Activated naive CD4-positive, alpha-beta T cell treated with anti-CD3 and anti-CD28 coated beads, Interleukin-2, amount 10 ng/mL, durations not matched to agents 7 days and 5 days (primary cell): ENCODE measurements around the gene FAM3D.

Experiments
- CTCF ChIA-PET: fragments of 350-600 bp; sonication (Branson Sonifier 250); formaldehyde crosslinking; loops from one replicate; lab custom pipeline; 2021; ENCODE audit warnings: antibody characterized with exemption; lab: Charles Lee
- DNase-seq: peaks from one replicate; pipeline ENCODE4 v3.0.0-alpha.2; 2020
- H3K27ac Mint-ChIP-seq: one replicate; pipeline ENCODE4 v1.8.0; 2021; ENCODE audit warnings: mild to moderate bottlenecking, moderate library complexity, mixed read lengths
- H3K27me3 Mint-ChIP-seq: one replicate; pipeline ENCODE4 v1.8.0; 2021; ENCODE audit warnings: mild to moderate bottlenecking, mixed read lengths
- H3K36me3 Mint-ChIP-seq: one replicate; pipeline ENCODE4 v1.8.0; 2021; ENCODE audit warnings: mixed read lengths
- H3K4me1 Mint-ChIP-seq: one replicate; pipeline ENCODE4 v1.8.0; 2021; ENCODE audit warnings: mixed read lengths
- H3K4me3 Mint-ChIP-seq: one replicate; pipeline ENCODE4 v1.8.0; 2021; ENCODE audit warnings: mild to moderate bottlenecking, moderate library complexity, mixed read lengths
- H3K9me3 Mint-ChIP-seq: one replicate; pipeline ENCODE4 v1.8.0; 2021; ENCODE audit warnings: mixed read lengths

FAM3D gene

DNA sequence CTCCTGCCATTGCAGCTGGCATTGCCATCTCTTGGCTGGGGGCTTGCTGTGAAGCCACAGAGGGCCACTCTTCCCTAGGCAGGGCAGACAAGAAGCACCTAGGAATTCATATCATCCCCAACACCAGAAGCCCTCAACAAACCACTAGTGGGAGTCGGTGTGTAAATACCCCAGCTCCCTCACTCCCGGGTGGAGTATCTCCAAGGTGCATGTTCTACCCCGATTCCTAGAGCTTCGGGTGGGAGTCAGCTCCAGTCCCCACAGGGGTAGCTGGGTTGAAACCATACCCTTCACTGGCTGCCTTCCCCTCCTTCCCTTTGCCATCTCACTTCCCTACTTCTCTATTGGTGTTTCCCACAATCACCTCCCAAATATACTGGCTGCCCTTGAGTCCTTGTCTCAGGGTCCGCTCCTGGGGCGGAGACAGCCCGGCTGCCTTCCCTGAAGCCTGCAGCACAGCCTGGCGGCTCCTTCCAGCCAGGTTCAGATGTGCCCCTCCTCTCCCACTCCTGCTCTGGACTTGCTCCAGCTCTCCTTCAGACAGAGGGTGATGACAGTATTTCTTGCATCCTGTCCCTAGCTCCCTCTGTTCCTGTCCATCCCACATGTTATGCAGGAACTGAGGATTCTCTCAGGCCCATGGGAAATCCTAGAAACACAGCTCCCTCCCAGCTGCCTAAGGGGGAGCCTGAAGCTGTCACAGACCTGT, 33.3 kb downstream of the FAM3D start:
- Mint-ChIP-seq H3K36me3 (no peaks in the 10 kb centered on the region), H3K9me3 (no peaks in the 10 kb centered on the region), H3K4me3 (no peak overlapping the region), H3K27ac (no peak overlapping the region), H3K27me3 (peaks cover 20% of the 10 kb centered on the region), H3K4me1 (no peaks in the 10 kb centered on the region)
- DNase-seq = no peak
- CTCF ChIA-PET = interaction anchor here (0.6 to 12.7 kb wide), 3 partner anchors 15 to 317 kb away, joined by 3 to 127 read pairs (median 43); no protein-coding TSS in a partner anchor

DNA sequence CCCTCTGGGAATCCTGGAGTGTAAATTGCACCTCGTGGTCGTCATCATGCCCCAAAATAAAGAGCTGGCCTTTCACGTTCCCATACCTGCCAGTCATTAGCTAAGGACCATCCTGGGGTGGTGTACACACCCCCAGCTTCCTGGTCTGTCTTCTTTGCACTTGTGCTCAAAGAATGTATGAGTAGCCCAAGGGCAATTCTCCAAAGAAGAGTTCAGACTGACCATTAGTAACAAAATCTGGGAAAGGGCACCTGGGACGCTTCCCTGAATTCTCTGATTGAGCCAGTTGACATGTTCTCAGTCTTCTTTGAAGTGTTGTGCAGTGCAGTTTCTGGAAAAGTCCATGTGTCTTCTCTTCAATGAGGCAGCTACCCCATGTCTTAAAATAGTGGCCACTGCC, 34.8 kb downstream of the FAM3D start:
- H3K4me3 Mint-ChIP-seq = no peak overlapping the region
- H3K27me3 Mint-ChIP-seq = peaks cover 20% of the 10 kb centered on the region
- H3K4me1 Mint-ChIP-seq = no peaks in the 10 kb centered on the region
- CTCF ChIA-PET = interaction anchor here (0.6 to 12.7 kb wide), 9 partner anchors 9 to 454 kb away, joined by 3 to 127 read pairs (median 9); partner anchors contain the start of genes HTD2 and RPP14
- no peaks in the 10 kb centered on the region for H3K36me3 Mint-ChIP-seq
- no peak overlapping the region for H3K27ac Mint-ChIP-seq
- no peaks in the 10 kb centered on the region for H3K9me3 Mint-ChIP-seq
- DNase-seq = no peak

- H3K27me3 Mint-ChIP-seq = peaks cover 17% of the 10 kb centered on the region
- H3K4me3 Mint-ChIP-seq = no peak overlapping the region
- no peak for DNase-seq
- H3K9me3 Mint-ChIP-seq = no peaks in the 10 kb centered on the region
- H3K4me1 Mint-ChIP-seq = no peaks in the 10 kb centered on the region
- no peak overlapping the region for H3K27ac Mint-ChIP-seq
- CTCF ChIA-PET = interaction anchor here (0.6 to 12.7 kb wide), 25 partner anchors 10 to 442 kb away, joined by 3 to 127 read pairs (median 4); partner anchors contain the start of genes HTD2 and RPP14
- H3K36me3 Mint-ChIP-seq = no peaks in the 10 kb centered on the region
Observed at GRCh38 chr3:58630710-58631092, 35.9 kb downstream of the FAM3D start.

GRCh38 chr3:58630076-58630709, 36.4 kb downstream of the FAM3D start:
- Mint-ChIP-seq H3K4me1 (peaks cover 2% of the 10 kb centered on the region), H3K27ac (no peak overlapping the region)

GRCh38 chr3:58629629-58630028, 36.9 kb downstream of the FAM3D start:
- Mint-ChIP-seq H3K4me1 (peaks cover 3% of the 10 kb centered on the region), H3K27ac (no peak overlapping the region), H3K4me3 (no peak overlapping the region), H3K36me3 (no peaks in the 10 kb centered on the region), H3K27me3 (peaks cover 14% of the 10 kb centered on the region), H3K9me3 (no peaks in the 10 kb centered on the region)
- CTCF ChIA-PET = interaction anchor here (0.8 to 12.7 kb wide), 17 partner anchors 11 to 441 kb away, joined by 3 to 127 read pairs (median 4); partner anchors contain the start of genes HTD2 and RPP14
- DNase-seq = no peak

More at GRCh38 chr3:58630076-58630709, 36.4 kb downstream of the FAM3D start:
- Mint-ChIP-seq H3K4me3 (no peak overlapping the region), H3K36me3 (no peaks in the 10 kb centered on the region), H3K9me3 (no peaks in the 10 kb centered on the region), H3K27me3 (peaks cover 14% of the 10 kb centered on the region)
- peak; percentile 72 for DNase-seq
- CTCF ChIA-PET = interaction anchor here (0.6 to 12.7 kb wide), 22 partner anchors 11 to 442 kb away, joined by 3 to 127 read pairs (median 4); partner anchors contain the start of genes HTD2 and RPP14

GRCh38 chr3:58628823-58629562, 37.6 kb downstream of the FAM3D start:
- H3K27me3 Mint-ChIP-seq = peaks cover 14% of the 10 kb centered on the region
- DNase-seq = no peak

DNA sequence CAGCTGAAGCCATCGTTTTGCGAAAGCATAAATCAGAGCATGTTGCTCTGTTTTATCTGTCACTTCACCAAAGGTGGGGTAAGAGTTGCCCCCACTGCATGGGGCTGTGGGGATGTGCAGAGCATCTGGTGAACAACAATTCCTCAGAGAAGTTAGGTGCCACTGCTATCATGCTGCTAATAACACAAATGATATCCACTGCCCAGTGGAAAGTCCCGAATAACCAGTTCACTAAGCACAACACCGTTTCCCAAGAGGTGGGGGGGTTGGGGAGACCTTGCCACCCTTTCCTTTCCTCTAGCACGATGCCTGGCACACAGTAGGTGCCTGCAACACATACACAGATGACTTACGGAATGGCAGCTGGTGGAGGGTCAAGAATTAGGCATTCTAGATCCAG, 38.6 kb downstream of the FAM3D start:
- DNase-seq = no peak
- CTCF ChIA-PET = interaction anchor here (12.7 kb wide), 1 partner anchor 60 kb away, joined by 127 read pairs; no protein-coding TSS in a partner anchor
- Mint-ChIP-seq H3K27me3 (peaks cover 10% of the 10 kb centered on the region), H3K27ac (no peak overlapping the region), H3K9me3 (no peaks in the 10 kb centered on the region), H3K4me1 (peaks cover 3% of the 10 kb centered on the region), H3K36me3 (no peaks in the 10 kb centered on the region), H3K4me3 (no peak overlapping the region)

More at GRCh38 chr3:58628823-58629562, 37.6 kb downstream of the FAM3D start:
- H3K36me3 Mint-ChIP-seq = no peaks in the 10 kb centered on the region
- no peak overlapping the region for H3K27ac Mint-ChIP-seq
- CTCF ChIA-PET = interaction anchor here (1.3 to 12.7 kb wide), 5 partner anchors 10 to 73 kb away, joined by 3 to 127 read pairs (median 42); no protein-coding TSS in a partner anchor
- H3K4me1 Mint-ChIP-seq = peaks cover 3% of the 10 kb centered on the region
- no peak overlapping the region for H3K4me3 Mint-ChIP-seq
- no peaks in the 10 kb centered on the region for H3K9me3 Mint-ChIP-seq

DNA sequence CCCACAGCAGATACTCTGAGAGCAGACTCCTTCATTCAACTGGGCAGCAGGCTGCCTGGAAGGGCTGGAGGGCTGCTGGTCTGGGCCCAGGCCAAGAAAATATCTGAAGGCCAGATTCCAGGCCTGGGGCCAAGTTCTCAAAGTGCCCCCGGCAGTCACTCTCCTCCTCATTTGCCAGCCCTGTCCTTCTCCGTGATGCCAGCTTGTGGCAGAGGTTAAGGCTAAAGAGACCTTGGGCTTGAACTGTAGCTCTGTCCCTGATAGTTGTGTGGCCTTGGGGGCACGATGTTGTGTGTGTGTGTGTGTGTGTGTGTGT, 39.0 kb downstream of the FAM3D start:
- no peak for DNase-seq
- Mint-ChIP-seq H3K27me3 (peaks cover 14% of the 10 kb centered on the region), H3K4me3 (no peak overlapping the region), H3K4me1 (peaks cover 3% of the 10 kb centered on the region), H3K9me3 (no peaks in the 10 kb centered on the region), H3K27ac (no peak overlapping the region), H3K36me3 (no peaks in the 10 kb centered on the region)
- CTCF ChIA-PET = interaction anchor here (12.7 kb wide), 1 partner anchor 59 kb away, joined by 127 read pairs; no protein-coding TSS in a partner anchor

DNA sequence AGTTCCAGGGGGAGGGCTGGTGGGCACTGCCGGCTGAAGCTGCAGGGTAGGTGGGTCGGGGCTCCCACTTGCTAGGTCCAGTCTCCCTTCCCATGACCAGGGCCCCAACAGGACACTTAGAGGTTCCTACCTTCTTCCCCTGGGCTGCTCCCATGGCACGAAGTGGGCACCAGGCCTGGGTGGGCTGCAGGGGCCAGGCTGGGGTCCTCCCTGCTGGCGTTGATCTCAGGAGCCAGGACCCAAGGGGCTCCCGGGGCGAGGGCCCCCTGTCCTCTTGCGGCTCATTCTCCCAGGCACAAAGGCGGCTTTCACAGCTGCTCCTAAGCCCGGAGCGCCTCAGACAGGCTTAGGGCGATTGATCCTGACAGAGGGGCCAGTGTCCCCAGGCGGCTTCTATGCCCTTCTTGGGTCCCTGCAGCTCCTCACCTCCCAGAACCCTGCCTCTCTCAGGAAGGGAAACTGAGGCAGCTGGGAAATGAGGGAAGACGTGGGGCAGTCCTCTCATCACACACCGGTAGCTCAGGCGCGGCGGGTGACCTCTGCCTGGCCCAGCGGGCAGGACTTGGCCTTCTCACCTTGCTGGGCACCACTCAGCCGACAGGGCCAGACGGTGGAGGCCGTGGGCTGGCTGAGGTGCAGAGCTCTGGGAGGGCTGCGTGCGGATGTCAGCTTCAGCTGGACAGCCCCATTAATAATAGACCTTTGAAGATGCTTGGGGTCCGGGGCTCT, 39.6 kb downstream of the FAM3D start:
- Mint-ChIP-seq H3K4me3 (no peak overlapping the region), H3K36me3 (no peaks in the 10 kb centered on the region), H3K9me3 (no peaks in the 10 kb centered on the region), H3K27me3 (peaks cover 16% of the 10 kb centered on the region), H3K27ac (no peak overlapping the region), H3K4me1 (peaks cover 3% of the 10 kb centered on the region)
- no peak for DNase-seq
- CTCF ChIA-PET = interaction anchor here (0.7 to 12.7 kb wide), 3 partner anchors 13 to 306 kb away, joined by 3 to 127 read pairs (median 4); no protein-coding TSS in a partner anchor

DNA sequence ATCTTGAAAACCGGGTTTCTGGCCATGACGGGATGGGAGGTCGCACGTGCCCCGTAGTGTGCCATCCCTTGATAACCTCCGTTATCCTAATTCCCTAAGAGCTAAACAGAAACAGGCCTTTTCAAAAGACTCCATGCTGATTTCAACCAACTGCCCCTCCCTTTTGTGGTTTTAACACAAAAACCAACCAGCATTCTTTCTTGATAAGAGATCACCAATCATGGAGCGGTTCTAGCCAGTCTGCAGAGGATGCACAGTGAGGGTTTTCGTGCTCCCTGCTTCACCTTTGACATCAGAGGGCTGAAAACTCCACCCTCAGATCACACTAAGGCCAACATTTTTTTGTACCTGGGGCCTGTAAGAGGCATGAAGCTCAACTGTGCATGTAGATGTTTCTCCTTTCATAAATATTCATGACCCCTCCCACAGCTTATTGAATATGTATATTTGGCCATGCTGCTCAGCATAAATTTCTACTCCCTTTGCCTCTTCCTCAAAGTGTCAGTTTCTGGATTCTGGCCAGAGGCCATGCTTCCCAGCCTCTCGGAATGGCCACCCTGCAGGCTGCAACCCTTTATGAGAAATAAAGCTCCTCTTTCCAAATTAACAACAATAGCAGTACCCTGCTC, 41.3 kb downstream of the FAM3D start:
- CTCF ChIA-PET = interaction anchor here (1.1 to 12.7 kb wide), 4 partner anchors 15 to 57 kb away, joined by 3 to 127 read pairs (median 4); no protein-coding TSS in a partner anchor

GRCh38 chr3:58624550-58624949, 42.0 kb downstream of the FAM3D start:
- Mint-ChIP-seq H3K27ac (no peak overlapping the region), H3K36me3 (no peaks in the 10 kb centered on the region), H3K4me3 (no peak overlapping the region), H3K9me3 (no peaks in the 10 kb centered on the region), H3K27me3 (peaks cover 6% of the 10 kb centered on the region), H3K4me1 (peaks cover 3% of the 10 kb centered on the region)
- CTCF ChIA-PET = interaction anchor here (1.7 to 12.7 kb wide), 2 partner anchors 13 to 56 kb away, joined by 3 to 127 read pairs; no protein-coding TSS in a partner anchor
- DNase-seq = no peak

More for the DNA sequence above, 41.3 kb downstream of the FAM3D start:
- Mint-ChIP-seq H3K27ac (no peak overlapping the region), H3K9me3 (no peaks in the 10 kb centered on the region), H3K36me3 (no peaks in the 10 kb centered on the region), H3K4me1 (peaks cover 3% of the 10 kb centered on the region), H3K27me3 (peaks cover 9% of the 10 kb centered on the region), H3K4me3 (no peak overlapping the region)
- no peak for DNase-seq

GRCh38 chr3:58623961-58624360, 42.6 kb downstream of the FAM3D start:
- Mint-ChIP-seq H3K4me3 (no peak overlapping the region), H3K9me3 (no peaks in the 10 kb centered on the region), H3K27me3 (peaks cover 6% of the 10 kb centered on the region), H3K4me1 (peaks cover 3% of the 10 kb centered on the region), H3K27ac (no peak overlapping the region), H3K36me3 (no peaks in the 10 kb centered on the region)
- CTCF ChIA-PET = interaction anchor here (1.7 to 12.7 kb wide), 2 partner anchors 13 to 56 kb away, joined by 3 to 127 read pairs; no protein-coding TSS in a partner anchor
- DNase-seq = no peak

- Mint-ChIP-seq H3K4me1 (peaks cover 3% of the 10 kb centered on the region), H3K27me3 (peaks cover 6% of the 10 kb centered on the region), H3K36me3 (no peaks in the 10 kb centered on the region), H3K4me3 (no peak overlapping the region), H3K9me3 (no peaks in the 10 kb centered on the region), H3K27ac (no peak overlapping the region)
- DNase-seq = no peak
- CTCF ChIA-PET = interaction anchor here (1.7 to 12.7 kb wide), 2 partner anchors 14 to 55 kb away, joined by 3 to 127 read pairs; no protein-coding TSS in a partner anchor
Observed at GRCh38 chr3:58623478-58623877, 43.1 kb downstream of the FAM3D start.
